ENCODE measurements around the gene SCAMP2. TPM values are rescaled to one million over a fixed set of nuclear protein-coding genes. Genes with fewer than 3 reads are reported as not detected.
"Not testable (repeated sequence)": the region's sequence is repeated elsewhere in the genome, so short reads cannot be mapped to it uniquely, and the experiment has no call there.

The SCAMP2 gene
- total RNA-seq, 2 experiments from 2014 or later = 57.8 to 58.9 TPM

DNA sequence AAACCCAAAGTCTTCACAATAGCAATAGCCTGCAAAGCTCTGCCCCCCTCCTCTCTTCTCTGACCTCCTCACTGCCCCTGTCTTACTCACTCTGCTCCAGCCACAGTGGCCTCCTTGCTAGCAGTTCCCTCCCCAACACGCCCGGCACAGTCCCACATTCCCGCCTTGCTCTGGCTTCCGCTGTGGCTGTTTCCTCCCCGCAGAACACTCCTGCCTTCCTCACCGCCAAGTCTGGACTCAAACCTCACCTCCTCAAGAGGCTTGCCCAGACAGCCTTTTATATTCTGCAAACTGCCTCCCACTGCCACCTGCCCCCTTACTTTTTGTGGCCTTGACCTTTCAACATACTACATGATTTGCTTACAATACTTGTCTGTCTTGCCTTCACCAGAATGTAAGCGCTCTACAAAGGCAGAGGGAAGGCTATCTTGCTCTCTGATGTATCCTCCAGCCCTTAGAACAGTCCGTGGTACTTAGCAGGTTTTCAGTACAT lies 16.3 kb upstream of the SCAMP2 start:
- ChIA-PET CTCF (interaction anchor here (0.9 to 6.5 kb wide), 5 partner anchors 13 to 118 kb away, joined by 3 to 52 read pairs (median 4); partner anchors contain the start of genes FAM219B and ULK3), POLR2A (interaction anchor here (1.0 to 2.9 kb wide), 6 partner anchors 11 to 112 kb away, joined by 3 to 19 read pairs (median 4); partner anchors contain the start of gene SCAMP2)
- Mint-ChIP-seq H3K4me1 (ENCODE audit: low read depth) (peaks cover 39% of the 10 kb centered on the region), H3K27ac (peak overlapping the region; percentile 87), H3K9me3 (no peaks in the 10 kb centered on the region), H3K4me3 (peak overlapping the region; percentile 78), H3K27me3 (no peaks in the 10 kb centered on the region), H3K36me3 (ENCODE audit: low read depth) (peaks cover 36% of the 10 kb centered on the region)
- ATAC-seq (peak; percentile 12), DNase-seq (peak; percentile 24)
- intact Hi-C loops (cut with micrococcal nuclease) = no loop called here
- TF ChIP-seq, protein P1, sequence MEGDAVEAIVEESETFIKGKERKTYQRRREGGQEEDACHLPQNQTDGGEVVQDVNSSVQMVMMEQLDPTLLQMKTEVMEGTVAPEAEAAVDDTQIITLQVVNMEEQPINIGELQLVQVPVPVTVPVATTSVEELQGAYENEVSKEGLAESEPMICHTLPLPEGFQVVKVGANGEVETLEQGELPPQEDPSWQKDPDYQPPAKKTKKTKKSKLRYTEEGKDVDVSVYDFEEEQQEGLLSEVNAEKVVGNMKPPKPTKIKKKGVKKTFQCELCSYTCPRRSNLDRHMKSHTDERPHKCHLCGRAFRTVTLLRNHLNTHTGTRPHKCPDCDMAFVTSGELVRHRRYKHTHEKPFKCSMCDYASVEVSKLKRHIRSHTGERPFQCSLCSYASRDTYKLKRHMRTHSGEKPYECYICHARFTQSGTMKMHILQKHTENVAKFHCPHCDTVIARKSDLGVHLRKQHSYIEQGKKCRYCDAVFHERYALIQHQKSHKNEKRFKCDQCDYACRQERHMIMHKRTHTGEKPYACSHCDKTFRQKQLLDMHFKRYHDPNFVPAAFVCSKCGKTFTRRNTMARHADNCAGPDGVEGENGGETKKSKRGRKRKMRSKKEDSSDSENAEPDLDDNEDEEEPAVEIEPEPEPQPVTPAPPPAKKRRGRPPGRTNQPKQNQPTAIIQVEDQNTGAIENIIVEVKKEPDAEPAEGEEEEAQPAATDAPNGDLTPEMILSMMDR (IDR thresholded peaks at IDR 0.05) = no peak

DNA sequence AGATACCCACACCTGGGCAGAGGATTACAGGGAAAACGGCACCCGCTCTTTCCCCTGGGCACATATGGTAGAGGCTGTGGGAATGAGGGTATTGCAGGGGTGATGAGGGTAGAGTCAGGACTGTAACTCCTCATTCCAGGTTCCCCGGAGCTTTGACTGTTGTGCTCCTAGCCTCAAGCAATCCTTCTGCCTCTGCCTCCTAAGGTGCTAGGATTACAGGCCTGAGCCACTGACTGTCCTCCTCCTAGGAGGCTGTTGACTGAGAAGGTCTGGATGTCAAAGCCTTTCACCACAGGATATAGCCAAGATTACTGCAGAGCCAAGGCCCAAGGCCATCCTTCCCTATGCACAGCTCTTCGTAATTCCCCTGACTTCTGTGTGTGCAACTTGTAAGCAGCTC lies 15.6 kb upstream of the SCAMP2 start:
- TF ChIP-seq, protein P1 (IDR thresholded peaks at IDR 0.05) = no peak
- Mint-ChIP-seq H3K4me3 (peak overlapping the region; percentile 78), H3K9me3 (no peaks in the 10 kb centered on the region), H3K36me3 (ENCODE audit: low read depth) (peaks cover 35% of the 10 kb centered on the region), H3K27ac (peak overlapping the region; percentile 87), H3K4me1 (ENCODE audit: low read depth) (peaks cover 37% of the 10 kb centered on the region), H3K27me3 (no peaks in the 10 kb centered on the region)
- ChIA-PET CTCF (interaction anchor here (1.5 to 6.5 kb wide), 2 partner anchors 13 to 45 kb away, joined by 8 to 52 read pairs; partner anchors contain the start of gene ULK3), POLR2A (interaction anchor here (1.0 to 2.9 kb wide), 5 partner anchors 12 to 111 kb away, joined by 3 to 19 read pairs (median 4); partner anchors contain the start of gene SCAMP2)
- DNase-seq (no peak), ATAC-seq (no peak)
- intact Hi-C loops (cut with micrococcal nuclease) = no loop called here

DNA sequence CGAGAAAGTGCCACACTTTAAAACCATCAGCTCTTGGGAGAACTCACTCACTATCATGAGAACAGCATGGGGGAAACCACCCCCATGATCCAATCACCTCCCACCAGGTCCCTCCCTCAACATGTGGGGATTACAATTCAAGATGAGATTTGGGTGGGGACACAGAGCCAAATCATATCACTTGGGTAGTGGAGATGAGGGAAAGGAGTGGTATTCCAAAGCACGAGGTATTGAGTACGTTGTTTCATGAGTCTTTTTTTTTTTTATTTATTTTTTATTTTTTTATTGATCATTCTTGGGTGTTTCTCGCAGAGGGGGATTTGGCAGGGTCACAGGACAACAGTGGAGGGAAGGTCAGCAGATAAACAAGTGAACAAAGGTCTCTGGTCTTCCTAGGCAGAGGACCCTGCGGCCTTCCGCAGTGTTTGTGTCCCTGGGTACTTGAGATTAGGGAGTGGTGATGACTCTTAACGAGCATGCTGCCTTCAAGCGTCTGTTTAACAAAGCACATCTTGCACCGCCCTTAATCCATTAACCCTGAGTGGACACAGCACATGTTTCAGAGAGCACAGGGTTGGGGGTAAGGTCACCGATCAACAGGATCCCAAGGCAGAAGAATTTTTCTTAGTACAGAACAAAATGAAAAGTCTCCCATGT lies 14.5 kb upstream of the SCAMP2 start:
- Mint-ChIP-seq H3K4me1 (ENCODE audit: low read depth) (peaks cover 26% of the 10 kb centered on the region), H3K36me3 (ENCODE audit: low read depth) (peaks cover 24% of the 10 kb centered on the region)
- DNase-seq; H3K27ac Mint-ChIP-seq; H3K4me3 Mint-ChIP-seq; H3K27me3 Mint-ChIP-seq; H3K9me3 Mint-ChIP-seq; intact Hi-C loops (cut with micrococcal nuclease); ATAC-seq: not testable (repeated sequence)
- POLR2A ChIA-PET = interaction anchor here (0.6 to 2.3 kb wide), 2 partner anchors 16 to 18 kb away, joined by 4 to 6 read pairs; no protein-coding TSS in a partner anchor
- CTCF ChIA-PET = interaction anchor here (6.5 kb wide), 1 partner anchor 14 kb away, joined by 52 read pairs; no protein-coding TSS in a partner anchor

GRCh38 chr15:74885461-74885860 lies 12.3 kb upstream of the SCAMP2 start:
- peaks cover 4% of the 10 kb centered on the region for H3K36me3 Mint-ChIP-seq (ENCODE audit: low read depth)
- POLR2A ChIA-PET = no interaction called here
- intact Hi-C loops (cut with micrococcal nuclease) = no loop called here
- DNase-seq = no peak
- H3K4me1 Mint-ChIP-seq (ENCODE audit: low read depth) = peaks cover 11% of the 10 kb centered on the region
- H3K27me3 Mint-ChIP-seq = no peaks in the 10 kb centered on the region
- no peak overlapping the region for H3K27ac Mint-ChIP-seq
- H3K4me3 Mint-ChIP-seq = no peak overlapping the region
- no peak for ATAC-seq
- CTCF ChIA-PET = interaction anchor here (3.4 kb wide), 1 partner anchor 15 kb away, joined by 31 read pairs; no protein-coding TSS in a partner anchor
- TF ChIP-seq, protein P1 (IDR thresholded peaks at IDR 0.05) = no peak
- no peaks in the 10 kb centered on the region for H3K9me3 Mint-ChIP-seq

- Mint-ChIP-seq H3K27ac (no peak overlapping the region), H3K36me3 (ENCODE audit: low read depth) (no peaks in the 10 kb centered on the region), H3K4me3 (no peak overlapping the region), H3K4me1 (ENCODE audit: low read depth) (peaks cover 9% of the 10 kb centered on the region), H3K27me3 (no peaks in the 10 kb centered on the region), H3K9me3 (no peaks in the 10 kb centered on the region)
- no peak for ATAC-seq
- POLR2A ChIA-PET = no interaction called here
- TF ChIP-seq, protein P1 (IDR thresholded peaks at IDR 0.05) = no peak
- no peak for DNase-seq
- intact Hi-C loops (cut with micrococcal nuclease) = no loop called here
- CTCF ChIA-PET = interaction anchor here (0.8 to 3.4 kb wide), 4 partner anchors 10 to 115 kb away, joined by 3 to 31 read pairs (median 4); no protein-coding TSS in a partner anchor
Measured at GRCh38 chr15:74884428-74885223, 11.5 kb upstream of the SCAMP2 start.
